ENCODE data around the gene COG2. TPM values are rescaled to one million over a fixed set of nuclear protein-coding genes. Genes with fewer than 3 reads are reported as not detected.

The COG2 gene
- total RNA-seq, 1 donor from 2014 or later, result 26.7 TPM

- H3K27ac ChIP-seq, result no peak overlapping the region
- no peaks in the 10 kb centered on the region for H3K36me3 ChIP-seq
- H3K4me1 ChIP-seq, result no peaks in the 10 kb centered on the region
- DNase-seq (no peak), ATAC-seq (peak; percentile 20)
- H3K4me3 ChIP-seq, result no peak overlapping the region
- TF ChIP-seq, protein P1, sequence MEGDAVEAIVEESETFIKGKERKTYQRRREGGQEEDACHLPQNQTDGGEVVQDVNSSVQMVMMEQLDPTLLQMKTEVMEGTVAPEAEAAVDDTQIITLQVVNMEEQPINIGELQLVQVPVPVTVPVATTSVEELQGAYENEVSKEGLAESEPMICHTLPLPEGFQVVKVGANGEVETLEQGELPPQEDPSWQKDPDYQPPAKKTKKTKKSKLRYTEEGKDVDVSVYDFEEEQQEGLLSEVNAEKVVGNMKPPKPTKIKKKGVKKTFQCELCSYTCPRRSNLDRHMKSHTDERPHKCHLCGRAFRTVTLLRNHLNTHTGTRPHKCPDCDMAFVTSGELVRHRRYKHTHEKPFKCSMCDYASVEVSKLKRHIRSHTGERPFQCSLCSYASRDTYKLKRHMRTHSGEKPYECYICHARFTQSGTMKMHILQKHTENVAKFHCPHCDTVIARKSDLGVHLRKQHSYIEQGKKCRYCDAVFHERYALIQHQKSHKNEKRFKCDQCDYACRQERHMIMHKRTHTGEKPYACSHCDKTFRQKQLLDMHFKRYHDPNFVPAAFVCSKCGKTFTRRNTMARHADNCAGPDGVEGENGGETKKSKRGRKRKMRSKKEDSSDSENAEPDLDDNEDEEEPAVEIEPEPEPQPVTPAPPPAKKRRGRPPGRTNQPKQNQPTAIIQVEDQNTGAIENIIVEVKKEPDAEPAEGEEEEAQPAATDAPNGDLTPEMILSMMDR (IDR thresholded peaks at IDR 0.05), result no peak
- intact Hi-C loops (cut with DNase I), result no loop called here
- H3K9me3 ChIP-seq, result no peaks in the 10 kb centered on the region
- H3K27me3 ChIP-seq, result no peaks in the 10 kb centered on the region
These were observed 60.8 kb downstream of the COG2 start for GRCh38 chr1:230702934-230703678.

DNA sequence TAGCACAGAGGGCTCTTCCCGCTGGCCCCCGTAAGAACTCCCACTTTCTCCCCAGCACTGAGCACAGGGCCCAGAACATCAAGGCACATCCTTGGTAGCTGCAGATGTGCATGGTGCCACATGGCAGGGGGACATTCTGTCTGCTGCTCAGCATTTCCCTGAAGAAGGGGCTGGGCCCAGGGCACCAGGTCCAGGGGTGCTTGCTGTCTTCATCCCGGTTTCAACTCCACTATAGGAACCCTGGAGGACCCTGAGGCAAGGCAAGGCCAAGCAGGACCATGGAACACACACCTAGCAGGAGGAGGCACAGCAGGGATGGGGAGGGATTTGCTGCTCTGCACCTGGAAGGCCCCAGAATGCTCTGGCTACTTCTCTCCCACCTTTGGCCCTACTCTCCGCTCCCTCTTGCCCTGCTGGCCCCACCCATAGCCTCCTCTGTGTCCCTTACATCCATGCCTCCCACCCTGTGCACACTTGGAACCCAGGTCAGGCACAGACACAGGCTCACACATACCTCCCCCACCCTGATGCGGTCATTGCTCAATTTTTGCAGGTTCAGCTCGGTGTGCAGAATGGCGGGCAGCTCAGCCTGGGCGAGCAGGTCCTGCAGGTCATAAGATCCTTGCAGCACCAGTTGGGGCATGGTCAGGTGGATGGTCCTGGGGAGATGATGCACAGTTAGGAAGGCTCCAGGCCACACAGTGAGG, 61.6 kb downstream of the COG2 start:
- no peaks in the 10 kb centered on the region for H3K4me1 ChIP-seq
- no peaks in the 10 kb centered on the region for H3K27me3 ChIP-seq
- ATAC-seq (no peak), DNase-seq (no peak)
- intact Hi-C loops (cut with DNase I), result no loop called here
- no peak overlapping the region for H3K27ac ChIP-seq
- H3K4me3 ChIP-seq, result no peak overlapping the region
- TF ChIP-seq, protein P1 (IDR thresholded peaks at IDR 0.05), result no peak
- H3K9me3 ChIP-seq, result no peaks in the 10 kb centered on the region
- H3K36me3 ChIP-seq, result no peaks in the 10 kb centered on the region

DNA sequence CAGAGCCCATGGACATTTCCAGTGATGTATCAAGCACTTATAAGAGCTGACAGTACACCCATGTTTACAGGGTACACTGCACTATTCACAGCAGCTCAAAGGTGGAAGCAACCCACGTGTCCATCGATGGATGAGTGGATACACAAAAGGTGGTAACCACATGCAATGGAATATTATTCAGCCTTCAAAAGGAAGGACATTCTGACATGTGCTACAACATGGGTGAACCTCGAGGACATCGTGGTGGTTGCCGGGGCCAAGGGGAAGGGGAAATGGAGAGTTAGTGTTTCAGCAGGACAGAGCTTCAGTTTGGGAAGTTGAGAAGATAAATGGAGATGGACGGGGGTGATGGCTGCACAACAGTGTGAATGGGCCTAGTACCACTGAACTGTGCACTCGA, 62.5 kb downstream of the COG2 start:
- H3K4me3 ChIP-seq, result no peak overlapping the region
- no peak for ATAC-seq
- H3K4me1 ChIP-seq, result no peaks in the 10 kb centered on the region
- no peak overlapping the region for H3K27ac ChIP-seq
- H3K9me3 ChIP-seq, result no peaks in the 10 kb centered on the region
- no peak for DNase-seq
- no peaks in the 10 kb centered on the region for H3K36me3 ChIP-seq
- intact Hi-C loops (cut with DNase I), result no loop called here
- TF ChIP-seq, protein P1 (IDR thresholded peaks at IDR 0.05), result no peak
- H3K27me3 ChIP-seq, result no peaks in the 10 kb centered on the region

- no peaks in the 10 kb centered on the region for H3K4me1 ChIP-seq
- intact Hi-C loops (cut with DNase I), result no loop called here
- no peak for DNase-seq
- H3K4me3 ChIP-seq, result no peak overlapping the region
- no peak overlapping the region for H3K27ac ChIP-seq
- H3K36me3 ChIP-seq, result no peaks in the 10 kb centered on the region
- peak; percentile 10 for ATAC-seq
- no peaks in the 10 kb centered on the region for H3K9me3 ChIP-seq
- TF ChIP-seq, protein P1 (IDR thresholded peaks at IDR 0.05), result no peak
- no peaks in the 10 kb centered on the region for H3K27me3 ChIP-seq
These were observed 63.2 kb downstream of the COG2 start for GRCh38 chr1:230705289-230706019.

- Histone ChIP-seq H3K9me3 (no peaks in the 10 kb centered on the region), H3K36me3 (no peaks in the 10 kb centered on the region), H3K4me3 (no peak overlapping the region), H3K27ac (no peak overlapping the region), H3K4me1 (no peaks in the 10 kb centered on the region), H3K27me3 (no peaks in the 10 kb centered on the region)
- intact Hi-C loops (cut with DNase I), result no loop called here
- TF ChIP-seq, protein P1 (IDR thresholded peaks at IDR 0.05), result no peak
- ATAC-seq, result no peak
- DNase-seq, result no peak
These were observed 63.9 kb downstream of the COG2 start for GRCh38 chr1:230706020-230706699.

Data from upper lobe of right lung (tissue), 1 donor.